Measurements from ENCODE around the gene CRACR2B. TPM values are rescaled to one million over a fixed set of nuclear protein-coding genes. Genes with fewer than 3 reads are reported as not detected.

Gene CRACR2B
- total RNA-seq, 1 donor from 2014 or later: 34.3 TPM

DNA sequence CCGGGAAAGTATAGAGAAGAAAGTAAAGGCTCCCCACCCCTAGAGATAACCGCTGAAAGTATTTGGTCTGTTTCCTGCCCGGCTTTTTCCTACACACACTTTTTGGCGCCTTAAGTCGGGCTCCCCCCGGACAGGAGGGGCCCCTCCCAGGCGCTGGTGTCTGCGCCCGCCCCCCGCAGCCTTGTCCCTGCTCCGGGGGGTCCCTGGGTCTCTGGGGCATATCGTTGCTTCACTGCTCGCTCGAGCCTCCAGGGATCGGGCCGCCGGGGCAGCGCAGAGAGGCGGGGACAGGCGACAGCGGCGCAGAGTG, 928 bp upstream of the CRACR2B start:
- intact Hi-C loops (cut with DNase I): no loop called here
- peaks cover 9% of the 10 kb centered on the region for H3K27me3 ChIP-seq
- ATAC-seq: no peak

DNA sequence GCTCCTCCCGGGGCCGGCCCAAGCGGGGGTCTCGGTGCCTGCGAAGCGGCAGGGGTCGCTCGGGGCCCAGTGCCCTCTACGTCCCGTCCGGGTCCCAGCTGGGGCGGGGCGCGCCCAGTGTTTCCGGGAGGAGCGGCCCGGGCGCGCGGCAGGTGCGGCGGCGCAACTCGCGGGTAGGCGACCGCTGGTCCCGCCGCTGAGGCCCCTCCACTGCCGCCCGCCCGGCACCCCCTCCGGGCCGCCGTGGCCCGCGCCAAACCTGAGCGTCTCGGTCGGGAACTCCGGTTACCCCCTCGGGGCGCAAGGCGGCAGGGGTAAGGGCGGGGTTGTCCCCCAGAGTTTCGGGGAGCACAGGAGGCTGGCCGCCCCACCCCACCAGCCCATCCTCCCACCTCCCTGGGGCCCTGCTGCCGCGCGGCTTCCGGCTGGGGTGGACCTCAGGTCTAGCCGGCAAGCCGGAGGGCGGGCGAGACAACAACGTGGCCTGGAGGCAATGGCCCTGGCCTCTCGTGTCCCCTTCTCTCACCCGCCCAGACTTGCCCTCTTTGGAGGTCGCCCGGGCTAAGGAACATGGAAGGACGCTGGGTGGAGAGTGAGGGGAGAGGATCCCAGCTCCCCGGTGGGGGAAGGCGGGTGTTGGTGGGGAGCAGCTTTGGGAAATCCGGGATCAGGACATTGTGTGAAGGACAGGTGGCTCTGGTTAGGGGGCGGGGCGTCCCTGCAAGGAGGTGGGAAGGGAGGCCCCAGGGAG, 398 bp upstream of the CRACR2B start:
- Histone ChIP-seq H3K4me3 (peak overlapping the region; percentile 54), H3K4me1 (peaks cover 65% of the 10 kb centered on the region), H3K27ac (peak overlapping the region; percentile 78), H3K36me3 (peaks cover 34% of the 10 kb centered on the region), H3K27me3 (peaks cover 9% of the 10 kb centered on the region), H3K9me3 (no peaks in the 10 kb centered on the region)
- intact Hi-C loops (cut with DNase I): no loop called here
- DNase-seq (peak; percentile 85), ATAC-seq (peak; percentile 23)
- TF ChIP-seq CTCF (IDR thresholded peaks at IDR 0.05): no peak

More for the DNA sequence above, 928 bp upstream of the CRACR2B start:
- no peak for DNase-seq
- H3K4me3 ChIP-seq: peak overlapping the region; percentile 54
- peaks cover 34% of the 10 kb centered on the region for H3K36me3 ChIP-seq
- H3K4me1 ChIP-seq: peaks cover 65% of the 10 kb centered on the region
- peak overlapping the region; percentile 78 for H3K27ac ChIP-seq
- no peak for TF ChIP-seq CTCF (IDR thresholded peaks at IDR 0.05)
- no peaks in the 10 kb centered on the region for H3K9me3 ChIP-seq

DNA sequence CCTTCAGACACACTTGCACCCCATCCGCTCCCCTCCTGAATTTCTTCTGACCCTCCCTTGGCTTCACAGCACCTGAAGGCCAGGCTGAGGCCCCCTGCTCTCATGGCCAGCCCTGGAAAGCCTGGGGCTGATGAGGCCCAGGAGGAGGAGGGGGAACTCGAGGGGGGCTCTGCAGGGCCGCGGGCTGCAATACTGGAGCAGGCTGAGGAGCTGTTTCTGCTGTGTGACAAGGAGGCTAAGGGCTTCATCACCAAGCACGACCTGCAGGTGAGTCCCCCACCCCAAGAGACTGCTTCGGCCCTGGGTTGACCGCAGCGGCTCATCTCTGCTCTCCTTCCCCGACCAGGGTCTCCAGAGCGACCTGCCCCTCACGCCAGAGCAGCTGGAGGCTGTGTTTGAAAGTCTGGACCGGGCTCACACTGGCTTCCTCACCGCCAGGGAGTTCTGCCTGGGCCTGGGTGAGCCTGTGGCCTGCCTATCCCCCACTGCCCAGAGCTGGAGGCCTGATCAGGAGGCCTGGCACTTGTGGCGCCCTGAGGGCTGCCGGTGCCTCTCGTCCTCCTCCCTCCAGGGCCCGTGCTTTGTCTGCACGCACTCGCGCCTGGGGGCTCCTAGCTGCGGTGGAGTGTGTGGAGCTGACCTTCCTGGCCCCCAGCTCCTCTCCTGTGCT, 922 bp downstream of the CRACR2B start:
- no peak for TF ChIP-seq CTCF (IDR thresholded peaks at IDR 0.05)
- H3K36me3 ChIP-seq: peaks cover 21% of the 10 kb centered on the region
- H3K27me3 ChIP-seq: peaks cover 9% of the 10 kb centered on the region
- no peaks in the 10 kb centered on the region for H3K9me3 ChIP-seq
- H3K27ac ChIP-seq: peak overlapping the region; percentile 70
- peak overlapping the region; percentile 54 for H3K4me3 ChIP-seq
- ATAC-seq (no peak), DNase-seq (no peak)
- intact Hi-C loops (cut with DNase I): no loop called here
- peaks cover 65% of the 10 kb centered on the region for H3K4me1 ChIP-seq

DNA sequence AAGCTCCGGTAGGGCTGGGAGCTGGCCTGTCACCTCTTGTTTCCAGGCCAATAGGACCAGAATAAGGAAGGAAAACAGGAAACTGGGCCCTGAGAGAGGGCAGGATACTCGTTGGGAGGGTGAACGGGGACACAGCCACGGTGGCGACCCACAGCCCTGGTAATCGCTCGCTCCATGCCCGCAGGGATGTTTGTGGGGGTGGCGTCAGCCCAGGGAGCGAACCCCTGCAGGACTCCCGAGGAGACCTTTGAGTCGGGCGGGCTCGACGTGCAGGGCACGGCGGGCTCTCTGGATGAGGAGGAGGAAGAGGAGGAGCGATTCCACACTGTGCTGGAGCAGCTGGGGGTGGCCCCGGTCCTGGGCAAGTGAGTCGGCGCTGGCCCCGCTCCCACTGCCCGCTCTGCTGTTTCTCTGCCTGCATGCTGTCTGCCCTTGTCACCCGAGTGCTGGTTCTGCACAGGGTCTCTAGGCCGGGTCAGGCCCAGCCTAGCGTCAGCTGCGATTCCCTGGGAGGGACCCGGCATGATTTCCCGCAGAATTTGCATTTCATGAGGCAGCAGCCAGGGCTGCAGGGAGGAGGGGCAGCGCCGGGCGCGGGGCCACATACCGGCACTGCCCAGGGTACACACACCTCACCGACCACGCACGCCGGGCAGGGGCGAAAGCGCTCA, 1.6 kb downstream of the CRACR2B start:
- intact Hi-C loops (cut with DNase I): no loop called here
- peaks cover 71% of the 10 kb centered on the region for H3K4me1 ChIP-seq
- TF ChIP-seq CTCF (IDR thresholded peaks at IDR 0.05): no peak
- peaks cover 14% of the 10 kb centered on the region for H3K36me3 ChIP-seq
- DNase-seq (no peak), ATAC-seq (peak; percentile 1)
- peak overlapping the region; percentile 45 for H3K4me3 ChIP-seq
- H3K27ac ChIP-seq: peak overlapping the region; percentile 70
- peaks cover 9% of the 10 kb centered on the region for H3K27me3 ChIP-seq
- no peaks in the 10 kb centered on the region for H3K9me3 ChIP-seq

GRCh38 chr11:829847-830294, 2.2 kb downstream of the CRACR2B start:
- Histone ChIP-seq H3K27me3 (peaks cover 9% of the 10 kb centered on the region), H3K9me3 (no peaks in the 10 kb centered on the region), H3K27ac (peak overlapping the region; percentile 70), H3K4me3 (peak overlapping the region; percentile 45), H3K36me3 (peaks cover 8% of the 10 kb centered on the region), H3K4me1 (peaks cover 77% of the 10 kb centered on the region)
- intact Hi-C loops (cut with DNase I): no loop called here
- no peak for TF ChIP-seq CTCF (IDR thresholded peaks at IDR 0.05)
- no peak for ATAC-seq
- DNase-seq: no peak
